CD14-positive monocyte (primary cell): ENCODE results near the gene FCGBP. TPM values are rescaled to one million over a fixed set of nuclear protein-coding genes. Genes with fewer than 3 reads are reported as not detected.
A peak's percentile ranks its signal among the peaks of the same experiment; 100 is the strongest.

Experiments used
- DNase-seq, 3 donors: peaks; one replicate each; pipeline ENCODE4 v3.0.0-alpha.2; 2011 to 2022
- H2AFZ ChIP-seq: 2 replicates; pipeline ENCODE4 v1.6.0; 2012; ENCODE audit warnings: mild to moderate bottlenecking, low read depth, low read length, inconsistent platforms; ENCODE audit not compliant: insufficient read depth, poor library complexity, severe bottlenecking
- H3K27ac ChIP-seq, 2 donors: 1 replicate in 1 of 2; 2 replicates in 1 of 2; pipeline ENCODE4 v1.5.1; 2012 to 2013; ENCODE audit warnings: low read length in 2 of 2, control low read depth in 1 of 2, inconsistent platforms in 1 of 2, low read depth in 1 of 2, mild to moderate bottlenecking in 1 of 2
- H3K27me3 ChIP-seq, 2 donors: one replicate each; pipeline versions ENCODE4 v1.6.0 to v1.6.1; 2011 to 2013; ENCODE audit warnings: low read length in 2 of 2; ENCODE audit not compliant: control insufficient read depth in 2 of 2, insufficient read depth in 2 of 2
- H3K36me3 ChIP-seq, 2 donors: replicated peaks in 1 of 2; 1 replicate in 1 of 2; 2 replicates in 1 of 2; pipeline versions ENCODE4 v1.5.1 to v1.6.1; 2012 to 2013; ENCODE audit warnings: low read length in 2 of 2, control low read depth in 1 of 2, inconsistent platforms in 1 of 2, mild to moderate bottlenecking in 1 of 2; ENCODE audit not compliant: insufficient read depth in 2 of 2, control insufficient read depth in 1 of 2
- H3K4me1 ChIP-seq, 2 donors: 1 replicate in 1 of 2; 2 replicates in 1 of 2; pipeline versions ENCODE4 v1.5.1 to v1.6.1; 2012 to 2013; ENCODE audit warnings: low read length in 2 of 2, control low read depth in 1 of 2, inconsistent platforms in 1 of 2, mild to moderate bottlenecking in 1 of 2, moderate library complexity in 1 of 2; ENCODE audit not compliant: insufficient read depth in 2 of 2, control insufficient read depth in 1 of 2
- H3K4me2 ChIP-seq: replicated peaks from 2 replicates; pipeline ENCODE3; 2012; ENCODE audit warnings: low read length, moderate library complexity, mild to moderate bottlenecking; ENCODE audit not compliant: poor library complexity, severe bottlenecking; ENCODE audit errors: extremely low read depth
- H3K4me3 ChIP-seq, 3 experiments: fragments of 200-600 bp in 1 of 3; sonication (generic) in 1 of 3; replicated peaks in 1 of 3; 1 replicate in 2 of 3; 2 replicates in 1 of 3; pipeline ENCODE4 v1.5.1; 2011 to 2013; ENCODE audit warnings: low read length in 3 of 3, mild to moderate bottlenecking in 3 of 3, control low read depth in 2 of 3, low read depth in 2 of 3, inconsistent platforms in 1 of 3, moderate library complexity in 1 of 3
- H3K79me2 ChIP-seq: 2 replicates; pipeline ENCODE4 v1.6.0; 2012; ENCODE audit warnings: mild to moderate bottlenecking, control low read depth, inconsistent platforms, low read length, moderate library complexity; ENCODE audit not compliant: insufficient read depth
- H3K9ac ChIP-seq: 2 replicates; pipeline ENCODE4 v1.6.0; 2017; ENCODE audit warnings: low read length, mild to moderate bottlenecking; ENCODE audit not compliant: insufficient read depth, poor library complexity, severe bottlenecking
- H3K9me3 ChIP-seq, 2 donors: replicated peaks in 1 of 2; 1 replicate in 1 of 2; 2 replicates in 1 of 2; pipeline versions ENCODE4 v1.5.1 to v1.6.1; 2012 to 2013; ENCODE audit warnings: low read length in 2 of 2, control low read depth in 1 of 2; ENCODE audit not compliant: control insufficient read depth in 1 of 2, insufficient read depth in 1 of 2
- H4K20me1 ChIP-seq: 2 replicates; pipeline ENCODE4 v1.6.0; 2012; ENCODE audit warnings: mild to moderate bottlenecking, low read length, control low read depth, moderate library complexity; ENCODE audit not compliant: insufficient read depth
- H3K27ac Mint-ChIP-seq, 7 donors: one replicate each; pipeline ENCODE4 v1.8.0; 2020; ENCODE audit warnings: mild to moderate bottlenecking in 7 of 7, mixed read lengths in 7 of 7, moderate library complexity in 6 of 7, inconsistent platforms in 2 of 7
- H3K27me3 Mint-ChIP-seq, 3 donors: one replicate each; pipeline ENCODE4 v1.8.0; 2021 to 2022; ENCODE audit warnings: low read depth in 3 of 3, mild to moderate bottlenecking in 3 of 3, mixed read lengths in 3 of 3, moderate library complexity in 3 of 3, inconsistent platforms in 1 of 3
- H3K36me3 Mint-ChIP-seq, 2 donors: one replicate each; pipeline ENCODE4 v1.8.0; 2020; ENCODE audit warnings: mixed read lengths in 2 of 2, inconsistent platforms in 1 of 2, mild to moderate bottlenecking in 1 of 2
- H3K4me1 Mint-ChIP-seq: one replicate; pipeline ENCODE4 v1.8.0; 2020; ENCODE audit warnings: mild to moderate bottlenecking, mixed read lengths
- H3K4me3 Mint-ChIP-seq, 2 donors: one replicate each; pipeline ENCODE4 v1.8.0; 2020; ENCODE audit warnings: mild to moderate bottlenecking in 2 of 2, mixed read lengths in 2 of 2, moderate library complexity in 1 of 2
- H3K9me3 Mint-ChIP-seq, 7 donors: one replicate each; pipeline ENCODE4 v1.8.0; 2020 to 2022; ENCODE audit warnings: mixed read lengths in 7 of 7, mild to moderate bottlenecking in 6 of 7, moderate library complexity in 6 of 7, inconsistent platforms in 2 of 7
- CTCF ChIP-seq: fragments of 200-600 bp; IDR thresholded peaks from one replicate; pipeline ENCODE4 v1.8.0; 2022; ENCODE audit warnings: antibody characterized with exemption, mild to moderate bottlenecking
- WGBS: methylation state at CpG from one replicate; pipeline ENCODE4 v1.1.5; 2013; ENCODE audit warnings: missing lambda C conversion rate; ENCODE audit not compliant: insufficient coverage; 5-methylcytosine and 5-hydroxymethylcytosine counted together
- intact Hi-C, 2 donors: fragments of 100-400 bp; cut with micrococcal nuclease; formaldehyde crosslinking; loops; one replicate each; pipeline versions ENCODE4 v1.15.0 to v1.15.1; 2023
- polyA plus RNA-seq, 3 donors: library from polyadenylated mRNA; depleted of rRNA in 1 of 3; unstranded in 2 of 3; stranded (reverse) in 1 of 3; fragments of 300-500 nt in 2 of 3; fragments of >200 nt in 1 of 3; fragmentation: Illumina TruSeq in 2 of 3; gene quantifications; 1 replicate in 2 of 3; 2 replicates in 1 of 3; pipeline ENCODE4 v1.2.3, GENCODE V29; 2012 to 2021

The FCGBP gene
- polyA plus RNA-seq, 3 donors = 0.07 to 0.29 TPM; not detected in 1

DNA sequence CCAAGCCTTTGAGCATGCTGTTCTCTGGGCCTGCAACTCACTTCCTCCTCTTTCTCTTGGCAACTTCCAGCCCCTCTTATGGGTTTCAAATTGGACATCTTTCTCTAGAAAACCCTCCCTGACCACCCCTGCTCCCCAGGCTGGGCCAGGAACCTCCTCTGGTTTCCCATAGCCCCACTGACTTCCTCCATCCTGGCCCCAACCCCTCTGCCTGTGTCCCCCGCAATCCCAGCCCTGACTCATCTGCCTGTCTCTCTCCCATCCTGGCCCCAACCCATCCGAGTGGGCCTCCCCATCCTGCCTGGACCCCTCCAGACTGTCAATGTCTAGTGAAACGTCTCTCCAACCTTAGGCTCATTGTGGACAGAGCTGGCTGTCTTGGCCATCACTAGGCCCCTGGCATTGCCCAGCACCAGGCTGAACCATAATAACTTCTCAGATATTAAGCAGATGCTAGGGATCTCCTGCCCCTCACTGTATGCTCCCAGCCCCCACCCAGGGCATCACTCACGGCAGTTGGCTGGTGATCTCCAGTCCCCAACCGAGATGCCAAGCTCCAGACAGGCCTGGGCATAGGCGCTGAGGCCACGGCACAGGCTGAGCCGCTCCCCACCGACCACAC is 16.8 kb downstream of the FCGBP start:
- no peak for DNase-seq
- no peaks in the 10 kb centered on the region for H3K36me3 ChIP-seq
- H3K9me3 ChIP-seq = peaks cover 0 to 4% of the 10 kb centered on the region in 2 donors
- H3K4me1 ChIP-seq = no peaks in the 10 kb centered on the region
- peaks cover 6 to 18% (median 9%) of the 10 kb centered on the region in 7 donors for H3K9me3 Mint-ChIP-seq
- intact Hi-C loops = no loop called here
- H3K4me2 ChIP-seq = no peak overlapping the region
- H3K79me2 ChIP-seq = no peaks in the 10 kb centered on the region
- peaks cover 0 to 2% of the 10 kb centered on the region in 2 donors for H3K36me3 Mint-ChIP-seq
- peaks cover 3% of the 10 kb centered on the region for H3K4me1 Mint-ChIP-seq
- H3K4me3 Mint-ChIP-seq = peak overlapping the region in 1 of 2 donors; percentile 68
- peaks cover 53 to 97% (median 72%) of the 10 kb centered on the region in 3 donors for H3K27me3 Mint-ChIP-seq
- peak overlapping the region in 1 of 7 donors; percentile 70 for H3K27ac Mint-ChIP-seq
- H3K4me3 ChIP-seq = no peak overlapping the region
- H2AFZ ChIP-seq = no peak overlapping the region
- peaks cover 2 to 44% of the 10 kb centered on the region in 2 donors for H3K27me3 ChIP-seq
- H4K20me1 ChIP-seq = no peaks in the 10 kb centered on the region
- WGBS = 85% methylated on average over 7 of the region's 9 CpGs
- TF ChIP-seq CTCF = no peak
- no peak overlapping the region for H3K27ac ChIP-seq
- no peak overlapping the region for H3K9ac ChIP-seq

- Histone ChIP-seq H4K20me1 (no peaks in the 10 kb centered on the region), H3K27me3 (peaks cover 2 to 50% of the 10 kb centered on the region in 2 donors), H3K4me1 (no peaks in the 10 kb centered on the region), H3K27ac (no peak overlapping the region), H3K4me3 (no peak overlapping the region), H3K79me2 (no peaks in the 10 kb centered on the region), H3K4me2 (no peak overlapping the region), H2AFZ (no peak overlapping the region), H3K9me3 (peaks cover 0 to 4% of the 10 kb centered on the region in 2 donors), H3K36me3 (no peaks in the 10 kb centered on the region), H3K9ac (no peak overlapping the region)
- TF ChIP-seq CTCF = no peak
- Mint-ChIP-seq H3K36me3 (peaks cover 0 to 2% of the 10 kb centered on the region in 2 donors), H3K4me3 (peak overlapping the region in 1 of 2 donors; percentile 68), H3K9me3 (peaks cover 6 to 18% (median 9%) of the 10 kb centered on the region in 7 donors), H3K27me3 (peaks cover 52 to 94% (median 73%) of the 10 kb centered on the region in 3 donors), H3K4me1 (peaks cover 3% of the 10 kb centered on the region), H3K27ac (no peak overlapping the region)
- 46% methylated on average over 3 of the region's 5 CpGs for WGBS
- no peak for DNase-seq
- intact Hi-C loops = no loop called here
Observed at GRCh38 chr19:39916851-39917396, 17.5 kb downstream of the FCGBP start.
